Measurements from ENCODE around the gene FAM217A. TPM values are rescaled to one million over a fixed set of nuclear protein-coding genes. Genes with fewer than 3 reads are reported as not detected.

Gene FAM217A
- polyA plus RNA-seq, 1 donor from 2014 or later: not detected

DNA sequence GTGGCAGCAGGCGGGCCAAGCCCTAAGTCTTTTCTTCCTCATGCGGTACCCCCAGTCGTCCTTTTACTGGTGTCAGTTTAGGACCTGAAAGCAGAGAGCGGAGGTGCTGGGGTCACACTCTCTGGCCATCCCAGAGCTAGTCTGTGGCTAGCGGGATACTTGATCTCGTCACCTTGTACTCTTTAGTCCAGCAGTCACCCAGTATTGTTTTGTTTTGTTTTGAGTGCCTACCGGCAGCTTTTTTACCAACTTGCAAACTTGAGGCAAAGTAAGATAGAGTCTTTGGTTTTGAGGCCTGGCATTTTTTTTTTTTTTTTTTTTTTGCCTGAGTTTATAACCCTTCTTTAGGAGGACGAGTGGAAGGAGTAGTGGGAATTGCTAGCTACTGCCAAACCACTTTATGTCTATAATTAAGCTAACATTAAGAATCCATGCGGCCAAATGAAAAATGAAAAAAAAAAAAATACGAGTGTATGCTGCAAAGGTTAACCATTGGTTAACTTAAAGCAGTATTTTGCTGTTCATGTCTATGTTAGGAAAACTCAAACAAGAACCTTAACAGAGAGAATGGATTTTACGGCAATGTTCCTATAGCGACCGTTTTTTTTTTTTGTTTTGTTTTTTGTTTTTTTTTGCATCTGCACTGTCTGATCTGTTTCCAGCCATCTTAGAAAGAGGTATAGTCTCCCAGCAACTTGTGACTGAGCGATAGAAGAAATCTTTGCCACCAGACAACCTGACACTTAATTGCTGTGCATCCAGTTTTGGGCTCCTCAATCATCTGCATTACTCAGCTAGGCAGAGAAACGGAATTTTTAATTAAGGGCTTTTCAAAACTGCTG is 56.9 kb downstream of the FAM217A start:
- Mint-ChIP-seq H3K4me3 (peak overlapping the region; percentile 94 to 99 (median 98)), H3K27ac (peak overlapping the region; percentile 98 to 100 (median 98)), H3K27me3 (no peaks in the 10 kb centered on the region), H3K36me3 (peaks cover 4% of the 10 kb centered on the region), H3K4me1 (peaks cover 52 to 66% (median 59%) of the 10 kb centered on the region in 3 donors), H3K9me3 (peaks cover 0 to 2% (median 0%) of the 10 kb centered on the region in 3 donors)

DNA sequence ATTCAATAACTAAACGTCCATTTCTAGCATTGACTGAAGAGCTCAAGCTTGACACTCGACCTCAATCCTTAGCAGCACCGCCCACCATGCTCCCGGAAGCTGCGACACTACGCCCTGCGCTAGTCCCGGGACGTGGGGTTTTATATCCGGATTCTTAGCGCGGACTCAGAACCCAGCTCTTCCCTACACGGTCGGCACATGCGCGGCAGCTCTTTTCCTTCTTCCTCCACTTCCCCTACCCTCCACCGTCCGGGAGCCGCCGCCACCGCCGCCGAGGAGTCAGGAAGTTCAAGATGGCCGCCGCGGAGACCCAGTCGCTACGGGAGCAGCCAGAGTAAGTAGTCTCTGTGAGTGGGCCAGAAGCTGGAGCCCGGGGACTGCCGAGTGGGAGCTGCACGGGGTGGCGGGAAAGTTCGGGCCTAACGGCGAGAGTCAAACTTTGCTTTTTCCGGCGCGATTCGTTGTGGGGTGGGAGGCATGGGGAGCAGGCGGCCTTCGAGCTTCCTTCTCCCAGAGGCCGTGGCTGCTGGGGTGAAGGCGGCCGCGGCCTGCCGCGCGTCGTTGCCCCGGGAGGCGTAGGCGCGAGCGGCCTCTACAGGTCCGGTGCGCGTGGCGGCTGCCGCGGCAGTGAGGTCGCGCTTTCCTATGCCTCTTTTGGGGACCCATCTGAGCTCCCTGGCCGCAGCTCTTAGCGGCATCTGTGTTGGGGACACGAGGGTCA is 57.6 kb downstream of the FAM217A start:
- peaks cover 4% of the 10 kb centered on the region for H3K36me3 Mint-ChIP-seq
- peaks cover 45 to 60% (median 55%) of the 10 kb centered on the region in 3 donors for H3K4me1 Mint-ChIP-seq
- H3K9me3 Mint-ChIP-seq: peaks cover 0 to 2% (median 0%) of the 10 kb centered on the region in 3 donors
- peak overlapping the region; percentile 94 to 99 (median 98) for H3K4me3 Mint-ChIP-seq
- peak overlapping the region; percentile 98 to 100 (median 98) for H3K27ac Mint-ChIP-seq
- H3K27me3 Mint-ChIP-seq: no peaks in the 10 kb centered on the region

DNA sequence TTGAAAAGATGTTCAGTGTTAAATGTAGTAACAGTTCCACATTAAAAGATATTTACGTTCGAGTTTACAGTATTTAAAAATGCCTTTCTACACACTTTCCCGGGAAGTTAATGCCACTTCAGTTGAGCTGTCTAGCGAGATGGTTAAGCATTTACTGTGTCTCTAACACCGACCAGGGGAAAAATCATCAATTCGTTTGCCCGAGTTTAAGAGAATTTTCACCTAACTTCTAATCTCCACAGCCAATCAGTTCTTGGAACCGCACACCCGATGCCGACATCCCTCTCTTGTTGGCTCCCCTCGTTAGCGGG is 58.2 kb downstream of the FAM217A start:
- Mint-ChIP-seq H3K27ac (peak overlapping the region; percentile 98 to 100 (median 98)), H3K27me3 (no peaks in the 10 kb centered on the region), H3K36me3 (peaks cover 4% of the 10 kb centered on the region), H3K9me3 (peaks cover 0 to 2% (median 0%) of the 10 kb centered on the region in 3 donors), H3K4me1 (peaks cover 48 to 65% (median 58%) of the 10 kb centered on the region in 3 donors), H3K4me3 (peak overlapping the region; percentile 94 to 99 (median 98))

DNA sequence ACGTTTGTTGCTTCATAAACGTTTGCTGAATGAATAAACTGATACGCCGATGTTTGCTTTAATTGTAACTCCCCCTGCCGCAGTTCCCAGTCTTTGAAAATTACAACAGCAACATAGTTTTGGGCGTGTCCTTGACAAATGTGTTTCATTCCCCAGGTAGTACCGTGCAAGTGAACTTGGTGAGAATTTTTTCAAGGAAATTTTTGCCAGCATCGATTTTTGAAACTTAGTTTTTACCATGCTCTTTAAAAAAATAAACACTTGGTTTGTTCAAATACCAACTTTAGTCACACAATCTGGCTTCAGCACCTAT is 60.1 kb downstream of the FAM217A start:
- peak overlapping the region; percentile 94 to 98 (median 96) for H3K4me3 Mint-ChIP-seq
- H3K27ac Mint-ChIP-seq: peak overlapping the region; percentile 93 to 99 (median 99)
- no peaks in the 10 kb centered on the region for H3K27me3 Mint-ChIP-seq
- H3K4me1 Mint-ChIP-seq: peaks cover 43 to 69% (median 54%) of the 10 kb centered on the region in 3 donors
- peaks cover 7% of the 10 kb centered on the region for H3K36me3 Mint-ChIP-seq
- H3K9me3 Mint-ChIP-seq: peaks cover 0 to 2% (median 0%) of the 10 kb centered on the region in 3 donors

Other genes with a start within 250 kb of the FAM217A start
- 14.0 TPM for gene FAM50B, start 229.8 kb downstream of the FAM217A start, polyA plus RNA-seq
- 37.0 TPM for gene ECI2, start 56.4 kb upstream of the FAM217A start, polyA plus RNA-seq